Activated CD4-positive, alpha-beta T cell treated with anti-CD3 and anti-CD28 coated beads for 1 hour (primary cell): ENCODE measurements around the gene TDRD7.

Experiments used
- DNase-seq: peaks from one replicate; pipeline ENCODE4 v3.0.0-alpha.2; 2020

The TDRD7 gene

DNA sequence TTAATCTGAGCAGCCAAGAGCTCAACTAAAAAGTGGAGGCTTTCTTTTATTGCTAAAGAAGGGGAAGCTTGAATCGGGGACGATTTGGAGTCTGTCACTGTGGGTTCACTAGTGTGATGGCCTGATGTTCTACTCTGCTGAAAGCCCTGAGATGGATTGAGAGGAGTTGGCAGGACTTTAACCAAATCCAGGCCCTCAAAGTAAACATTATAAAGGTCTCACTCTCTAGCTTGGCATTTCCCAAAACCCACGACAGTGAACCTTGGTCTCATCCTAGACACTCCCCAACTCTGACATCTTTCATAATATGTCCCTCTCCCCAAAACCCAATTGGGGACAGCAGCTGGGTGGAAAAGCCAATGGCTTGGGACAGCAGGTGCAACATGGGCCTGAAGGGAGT, 122.3 kb downstream of the TDRD7 start:
- DNase-seq = no peak

DNA sequence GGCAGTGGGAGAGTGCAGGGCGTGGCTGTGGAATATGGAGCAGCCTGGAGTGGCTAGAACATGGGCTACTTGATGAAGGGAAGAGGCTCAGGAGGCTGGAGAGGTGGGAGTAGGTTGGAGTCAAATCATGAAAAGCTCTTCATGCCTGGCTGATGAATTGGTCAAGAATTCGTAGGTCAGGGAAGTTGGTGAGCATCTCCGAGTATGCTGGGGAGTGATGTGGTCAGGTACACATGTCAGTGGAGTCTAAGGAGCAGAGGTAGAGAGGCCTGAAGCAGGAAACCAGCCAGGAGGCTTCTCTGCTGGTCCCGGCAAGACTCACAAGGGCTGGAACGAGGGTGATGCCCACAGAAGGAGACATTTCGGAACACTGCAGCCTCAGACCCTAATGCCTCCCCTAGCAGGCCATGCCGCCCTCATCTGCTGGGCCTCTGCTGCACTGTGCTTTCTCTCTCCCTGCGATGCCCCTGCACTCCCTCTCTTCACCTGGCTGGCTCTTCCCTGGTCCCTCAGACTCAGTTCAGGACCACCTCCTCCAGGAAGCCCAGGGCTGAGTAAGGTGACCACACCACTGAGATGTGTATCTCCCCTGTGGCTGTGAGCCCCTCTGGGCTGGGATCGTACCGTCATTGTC, 123.2 kb downstream of the TDRD7 start:
- no peak for DNase-seq

DNA sequence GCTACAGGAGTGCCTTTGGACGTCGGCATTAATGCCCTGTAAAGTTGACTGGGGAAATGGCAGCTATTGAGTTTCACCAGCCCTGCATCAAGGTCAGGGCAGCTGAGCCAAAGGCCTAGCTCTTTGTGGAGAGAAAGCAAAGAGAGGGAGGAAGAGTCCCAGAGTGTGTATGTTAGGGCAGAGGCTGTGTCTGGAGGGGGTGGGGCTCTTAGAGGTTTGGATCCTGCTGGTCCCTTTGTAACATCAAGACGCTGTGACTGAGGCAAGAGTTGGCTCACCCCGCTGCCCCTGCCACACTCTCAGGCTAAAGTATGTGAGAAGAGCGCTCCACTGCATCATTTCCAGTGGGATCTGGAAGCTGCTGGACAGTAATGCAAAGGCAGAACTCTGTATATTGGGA, 123.9 kb downstream of the TDRD7 start:
- DNase-seq = no peak

DNA sequence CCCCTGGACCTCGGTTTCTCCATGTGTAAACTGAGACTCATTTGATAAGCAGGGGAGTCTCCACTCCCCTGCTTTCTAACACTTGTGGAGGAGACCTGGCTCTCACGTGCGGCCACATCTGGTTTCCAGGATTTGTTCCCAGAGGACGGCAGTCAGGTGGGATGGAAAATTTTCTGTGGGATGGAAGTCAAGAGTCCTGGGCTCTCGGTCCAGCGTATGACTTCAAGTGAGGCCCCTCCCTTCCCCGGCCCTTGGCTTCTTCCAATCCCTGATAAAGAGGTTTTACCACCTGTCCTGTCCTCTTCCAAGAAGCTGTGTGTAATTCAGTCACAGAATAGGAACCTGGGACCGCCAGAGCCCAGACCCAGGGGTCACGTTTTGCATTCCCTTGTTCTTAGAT, 124.6 kb downstream of the TDRD7 start:
- DNase-seq = no peak

DNA sequence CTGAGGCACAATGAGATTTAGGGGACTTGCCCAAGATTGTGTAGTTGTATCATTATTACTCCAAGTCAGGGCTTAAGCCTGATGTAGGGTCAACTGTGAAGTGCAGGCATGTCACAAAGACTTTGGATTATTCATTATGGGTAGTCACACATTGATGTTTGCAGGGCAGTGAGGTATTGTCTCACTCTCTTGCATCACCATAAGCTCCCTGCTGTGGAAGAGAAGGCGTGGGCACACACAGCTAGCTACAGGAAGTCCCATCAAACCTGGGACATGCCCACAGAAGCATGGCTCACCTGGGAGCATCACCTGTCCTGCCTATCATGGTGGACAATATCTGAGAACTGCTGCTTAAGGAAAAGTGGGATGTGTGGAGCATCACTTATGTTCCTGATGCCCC, 131.7 kb downstream of the TDRD7 start:
- no peak for DNase-seq

DNA sequence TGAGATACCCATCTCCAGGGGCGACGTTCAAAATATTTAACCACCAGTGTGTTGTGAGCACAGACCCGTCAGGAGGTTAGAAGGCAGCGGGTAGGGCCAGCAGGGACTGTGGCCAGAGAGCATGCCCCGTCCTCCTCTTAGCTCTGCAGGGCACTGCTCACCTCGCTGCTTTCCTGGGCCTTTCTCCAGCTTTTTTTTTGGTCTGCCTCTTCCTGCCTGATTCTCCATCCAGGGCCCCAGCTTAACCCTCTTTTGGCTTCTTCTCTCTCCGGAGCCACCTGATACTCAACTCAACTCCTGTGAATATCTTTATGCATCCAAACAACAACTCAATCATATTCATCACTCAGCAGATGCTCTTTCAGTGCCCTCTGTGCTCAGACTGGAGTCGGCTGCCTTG, 133.6 kb downstream of the TDRD7 start:
- no peak for DNase-seq
